IMR-90 (cell line): Measurements from ENCODE around the gene KRTAP4-1. TPM values are rescaled to one million over a fixed set of nuclear protein-coding genes. Genes with fewer than 3 reads are reported as not detected.

Experiments
- ATAC-seq: fragments of 200-7000 bp; cut with Tn5 transposase; 2 replicates; pipeline ENCODE4 v1.9.1; 2020; ENCODE audit warnings: low read depth, mild to moderate bottlenecking, moderate library complexity
- BruUV-seq: library from RNA; stranded (reverse); fragments of 400-500 nt; replicated peaks from 2 replicates; lab custom pipeline; 2021; lab: Mats Ljungman, UMichigan
- CTCF ChIA-PET: fragments of 300-600 bp; formaldehyde crosslinking; extraction: SDS; loops from one replicate; lab custom pipeline; 2021; ENCODE audit warnings: antibody characterized with exemption; lab: Yijun Ruan, JAX
- POLR2A ChIA-PET: fragments of 300-600 bp; sonication (Branson Sonifier 250); formaldehyde crosslinking; loops from one replicate; lab custom pipeline; 2022; ENCODE audit warnings: antibody characterized with exemption; ENCODE audit not compliant: unreplicated experiment; lab: Charles Lee
- DNase-seq: peaks from one replicate; pipeline ENCODE4 v3.0.0; 2013
- H2AFZ ChIP-seq: replicated peaks from 2 replicates; pipeline ENCODE3; 2013; ENCODE audit warnings: low read length, mild to moderate bottlenecking; ENCODE audit not compliant: poor library complexity
- H2AK5ac ChIP-seq: 2 replicates; pipeline ENCODE4 v1.6.1; 2013; ENCODE audit warnings: low read depth, low read length, inconsistent platforms
- H2AK9ac ChIP-seq: replicated peaks from 2 replicates; pipeline ENCODE3; 2013; ENCODE audit warnings: mild to moderate bottlenecking, low read depth, low read length, moderate library complexity; ENCODE audit not compliant: poor library complexity
- H2BK120ac ChIP-seq: 2 replicates; pipeline ENCODE4 v1.6.1; 2013; ENCODE audit warnings: low read depth, low read length, inconsistent platforms
- H2BK15ac ChIP-seq: 3 replicates; pipeline ENCODE4 v1.6.1; 2013; ENCODE audit warnings: low read depth, low read length, inconsistent platforms
- H2BK20ac ChIP-seq: 2 replicates; pipeline ENCODE4 v1.6.1; 2013; ENCODE audit warnings: low read depth, mild to moderate bottlenecking, inconsistent platforms, low read length, moderate library complexity
- H2BK5ac ChIP-seq: 2 replicates; pipeline ENCODE4 v1.6.1; 2013; ENCODE audit warnings: mild to moderate bottlenecking, low read depth, low read length, inconsistent platforms; ENCODE audit not compliant: poor library complexity, severe bottlenecking
- H3K14ac ChIP-seq: replicated peaks from 2 replicates; pipeline ENCODE4 v1.6.1; 2013; ENCODE audit warnings: low read depth, low read length, inconsistent platforms
- H3K18ac ChIP-seq: 2 replicates; pipeline ENCODE4 v1.6.1; 2013; ENCODE audit warnings: low read depth, low read length, control low read depth
- H3K23ac ChIP-seq: 2 replicates; pipeline ENCODE4 v1.6.1; 2013; ENCODE audit warnings: low read depth, low read length, inconsistent platforms
- H3K27ac ChIP-seq: 2 replicates; pipeline ENCODE4 v1.5.1; 2013; ENCODE audit warnings: mild to moderate bottlenecking, control low read depth, low read length; ENCODE audit not compliant: insufficient read depth
- H3K27me3 ChIP-seq: 2 replicates; pipeline ENCODE4 v1.6.1; 2013; ENCODE audit warnings: low read length; ENCODE audit not compliant: control insufficient read depth, insufficient read depth
- H3K36me3 ChIP-seq: 2 replicates; pipeline ENCODE4 v1.6.1; 2013; ENCODE audit warnings: low read length, mixed read lengths; ENCODE audit not compliant: control insufficient read depth, insufficient read depth
- H3K4ac ChIP-seq: 2 replicates; pipeline ENCODE4 v1.6.1; 2013; ENCODE audit warnings: low read depth, low read length, inconsistent platforms
- H3K4me1 ChIP-seq: 2 replicates; pipeline ENCODE4 v1.6.1; 2013; ENCODE audit warnings: low read length, mixed read lengths; ENCODE audit not compliant: control insufficient read depth, insufficient read depth
- H3K4me2 ChIP-seq: 2 replicates; pipeline ENCODE4 v1.6.1; 2013; ENCODE audit warnings: low read depth, mild to moderate bottlenecking, control low read depth, low read length, moderate library complexity
- H3K4me3 ChIP-seq: 2 replicates; pipeline ENCODE4 v1.5.1; 2013; ENCODE audit warnings: low read depth, mild to moderate bottlenecking, control low read depth, low read length, moderate library complexity; ENCODE audit not compliant: insufficient read depth
- H3K56ac ChIP-seq: 2 replicates; pipeline ENCODE4 v1.6.1; 2013; ENCODE audit warnings: low read length, inconsistent platforms; ENCODE audit not compliant: insufficient read depth; ENCODE audit errors: extremely low read depth
- H3K79me1 ChIP-seq, 2 experiments: 2 replicates each; pipeline ENCODE4 v1.6.1; 2013; ENCODE audit warnings: low read length in 2 of 2, inconsistent platforms in 1 of 2, low read depth in 1 of 2
- H3K9ac ChIP-seq: 2 replicates; pipeline ENCODE4 v1.6.1; 2013; ENCODE audit warnings: low read depth, low read length, control low read depth
- H3K9me1 ChIP-seq: 2 replicates; pipeline ENCODE4 v1.6.1; 2013; ENCODE audit warnings: low read length, inconsistent platforms; ENCODE audit not compliant: insufficient read depth
- H3K9me3 ChIP-seq: 2 replicates; pipeline ENCODE4 v1.6.1; 2013; ENCODE audit warnings: low read length; ENCODE audit not compliant: control insufficient read depth, insufficient read depth
- H4K20me1 ChIP-seq: 2 replicates; pipeline ENCODE4 v1.6.1; 2013; ENCODE audit warnings: low read length, inconsistent platforms; ENCODE audit not compliant: insufficient read depth
- H4K5ac ChIP-seq: 2 replicates; pipeline ENCODE4 v1.6.1; 2013; ENCODE audit warnings: mild to moderate bottlenecking, low read depth, low read length, control low read depth
- H4K8ac ChIP-seq, 2 experiments: 2 replicates each; pipeline ENCODE4 v1.6.1; 2013; ENCODE audit warnings: low read depth in 2 of 2, low read length in 2 of 2, control low read depth in 1 of 2, inconsistent platforms in 1 of 2
- H4K91ac ChIP-seq: 2 replicates; pipeline ENCODE4 v1.6.1; 2013; ENCODE audit warnings: low read depth, low read length, inconsistent platforms; ENCODE audit not compliant: insufficient read depth
- BHLHE40 ChIP-seq: fragments of 150-350 bp; IDR thresholded peaks from 2 replicates; pipeline ENCODE4 v1.6.1; 2016; ENCODE audit warnings: mild to moderate bottlenecking, low read depth, low read length
- CEBPB ChIP-seq: IDR thresholded peaks from 2 replicates; pipeline ENCODE4 v1.6.1; 2012; ENCODE audit warnings: low read depth, low read length, improper control_type of control experiment
- ELK1 ChIP-seq: fragments of 150-350 bp; IDR thresholded peaks from 2 replicates; pipeline ENCODE4 v1.6.1; 2016; ENCODE audit warnings: low read depth, mild to moderate bottlenecking, low read length, moderate library complexity, borderline replicate concordance
- FOS ChIP-seq: fragments of 150-350 bp; IDR thresholded peaks from 2 replicates; pipeline ENCODE4 v1.6.1; 2016; ENCODE audit warnings: low read depth, low read length
- MAFK ChIP-seq: IDR thresholded peaks from 2 replicates; pipeline ENCODE4 v1.6.1; 2012; ENCODE audit warnings: low read depth, low read length, improper control_type of control experiment
- MXI1 ChIP-seq: IDR thresholded peaks from 2 replicates; pipeline ENCODE4 v1.6.1; 2012; ENCODE audit warnings: low read depth, mild to moderate bottlenecking, low read length, moderate library complexity, borderline replicate concordance
- RCOR1 ChIP-seq: IDR thresholded peaks from 2 replicates; pipeline ENCODE4 v1.6.1; 2012; ENCODE audit warnings: mild to moderate bottlenecking, low read length, improper control_type of control experiment; ENCODE audit not compliant: insufficient replicate concordance
- RFX5 ChIP-seq: IDR thresholded peaks from 2 replicates; pipeline ENCODE4 v1.8.0; 2012; ENCODE audit warnings: low read depth, mild to moderate bottlenecking, low read length, moderate library complexity
- WGBS, 2 experiments: methylation state at CpG; one replicate each; pipeline versions ENCODE4 v1.1.5 to v1.1.7; 2013; ENCODE audit warnings: missing lambda C conversion rate in 2 of 2; ENCODE audit not compliant: insufficient read length in 1 of 2; ENCODE audit errors: extremely low coverage in 2 of 2; 5-methylcytosine and 5-hydroxymethylcytosine counted together
- dilution Hi-C: fragments of 300-500 bp; cut with HindIII; formaldehyde crosslinking; loops from one replicate; pipeline ENCODE4 v1.14.3; 2018; ENCODE audit warnings: low sequenced_read_pairs; ENCODE audit not compliant: unreplicated experiment
- in situ Hi-C: fragments of 300-500 bp; cut with MboI; formaldehyde crosslinking; loops from 3 replicates; pipeline ENCODE4 v1.14.3; 2019; ENCODE audit warnings: low sequenced_read_pairs, inconsistent platforms, mixed read lengths
- intact Hi-C: fragments of 100-400 bp; cut with micrococcal nuclease; formaldehyde crosslinking; loops from 2 replicates; pipeline ENCODE4 v1.10.0; 2022
- polyA plus RNA-seq, 3 experiments: library from polyadenylated mRNA; depleted of rRNA; stranded (reverse); fragments of >200 nt; gene quantifications; 2 replicates each; pipeline ENCODE4 v1.2.3, GENCODE V29; 2012; ENCODE audit warnings: low replicate concordance in 1 of 3
- total RNA-seq: library from RNA; depleted of rRNA; stranded (reverse); fragments of >200 nt; gene quantifications from 2 replicates; pipeline ENCODE4 v1.2.3, GENCODE V29; 2012
- TF ChIP-seq, protein P1 (sequence below): fragments of 150-350 bp; IDR thresholded peaks from 2 replicates; pipeline ENCODE4 v1.6.1; 2017; ENCODE audit warnings: mild to moderate bottlenecking, antibody characterized with exemption, low read length, low read depth

Gene KRTAP4-1
- total and polyA plus RNA-seq, 2 of the 4 experiments (the other 2 are of a cell fraction) = not detected

DNA sequence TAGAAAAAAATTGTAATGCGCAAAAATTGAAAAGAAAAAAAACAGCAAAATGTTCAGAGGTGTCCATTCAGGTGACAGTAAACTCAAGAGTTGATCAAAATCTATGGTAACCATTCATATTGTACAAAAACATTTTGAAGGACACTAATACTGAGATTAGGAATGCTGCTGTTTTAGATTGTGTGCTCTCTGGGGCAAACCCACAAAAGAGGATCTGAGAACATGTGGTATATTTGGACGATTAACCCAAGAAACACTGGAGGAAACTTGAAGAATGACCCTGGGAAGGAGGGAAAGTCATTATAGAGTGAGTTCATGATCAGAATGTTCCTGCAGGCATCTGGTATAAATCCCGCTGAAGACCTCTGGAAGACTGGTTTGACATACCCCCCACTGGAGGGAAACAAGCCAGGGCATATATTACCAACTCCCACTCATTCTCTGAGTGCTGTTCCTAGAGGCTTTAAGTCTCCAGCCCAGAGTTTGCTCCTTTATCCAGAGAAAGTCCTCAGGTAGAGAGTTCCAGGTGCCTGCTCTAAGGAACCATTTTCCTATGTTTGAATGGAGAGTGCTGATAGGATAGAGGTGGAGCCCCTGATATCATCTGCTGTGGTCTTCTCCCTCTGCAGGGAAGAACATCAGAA lies 7.8 kb downstream of the KRTAP4-1 start:
- H2BK120ac ChIP-seq = no peak overlapping the region
- no peak overlapping the region for H2BK15ac ChIP-seq
- H4K5ac ChIP-seq = no peak overlapping the region
- intact Hi-C loops (no loop called here), in situ Hi-C loops (no loop called here), dilution Hi-C loops (no loop called here)
- H3K56ac ChIP-seq = no peak overlapping the region
- POLR2A ChIA-PET = no interaction called here
- no peaks in the 10 kb centered on the region for H4K20me1 ChIP-seq
- H2AK9ac ChIP-seq = no peak overlapping the region
- H2AFZ ChIP-seq = no peak overlapping the region
- H2BK20ac ChIP-seq = no peak overlapping the region
- DNase-seq = no peak
- no peak overlapping the region for H3K4me2 ChIP-seq
- no peak for TF ChIP-seq ELK1
- TF ChIP-seq, protein P1, sequence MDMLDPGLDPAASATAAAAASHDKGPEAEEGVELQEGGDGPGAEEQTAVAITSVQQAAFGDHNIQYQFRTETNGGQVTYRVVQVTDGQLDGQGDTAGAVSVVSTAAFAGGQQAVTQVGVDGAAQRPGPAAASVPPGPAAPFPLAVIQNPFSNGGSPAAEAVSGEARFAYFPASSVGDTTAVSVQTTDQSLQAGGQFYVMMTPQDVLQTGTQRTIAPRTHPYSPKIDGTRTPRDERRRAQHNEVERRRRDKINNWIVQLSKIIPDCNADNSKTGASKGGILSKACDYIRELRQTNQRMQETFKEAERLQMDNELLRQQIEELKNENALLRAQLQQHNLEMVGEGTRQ = no peak
- no peak for TF ChIP-seq BHLHE40
- no peak for TF ChIP-seq FOS
- TF ChIP-seq MXI1 = no peak
- no peak for TF ChIP-seq RCOR1
- no peak for TF ChIP-seq MAFK
- TF ChIP-seq CEBPB = no peak
- no peak for TF ChIP-seq RFX5
- no peak overlapping the region for H3K4me3 ChIP-seq
- no peak for ATAC-seq
- CTCF ChIA-PET = no interaction called here
- H3K4me1 ChIP-seq = peaks cover 3% of the 10 kb centered on the region; the same call in 1 of the 2 replicates
- WGBS, 2 experiments = no CpG with 5 or more reads among the region's 3 CpGs
- no peak overlapping the region for H4K91ac ChIP-seq
- H2BK5ac ChIP-seq = no peak overlapping the region
- H3K14ac ChIP-seq = no peak overlapping the region
- H3K23ac ChIP-seq = no peak overlapping the region
- H3K9me1 ChIP-seq = no peaks in the 10 kb centered on the region; the same call in 1 of the 2 replicates
- H3K9me3 ChIP-seq = no peaks in the 10 kb centered on the region
- no peaks in the 10 kb centered on the region for H3K36me3 ChIP-seq
- no TSS peak for BruUV-seq
- no peak overlapping the region for H2AK5ac ChIP-seq
- no peaks in the 10 kb centered on the region for H3K79me1 ChIP-seq
- H3K9ac ChIP-seq = no peak overlapping the region
- H3K18ac ChIP-seq = no peak overlapping the region
- H3K4ac ChIP-seq = no peak overlapping the region
- no peaks in the 10 kb centered on the region; the same call in 1 of the 2 replicates for H3K27me3 ChIP-seq
- no peak overlapping the region for H3K27ac ChIP-seq
- H4K8ac ChIP-seq = no peak overlapping the region
